CD4-positive, alpha-beta memory T cell (primary cell): ENCODE data around the gene AHI1. TPM values are rescaled to one million over a fixed set of nuclear protein-coding genes. Genes with fewer than 3 reads are reported as not detected.

ENCODE experiments used
- CTCF ChIA-PET: fragments of 350-600 bp; sonication (Branson Sonifier 250); formaldehyde crosslinking; loops from one replicate; lab custom pipeline; 2021; ENCODE audit warnings: inconsistent platforms; ENCODE audit not compliant: partially characterized antibody; lab: Charles Lee
- POLR2A ChIA-PET: fragments of 350-600 bp; sonication (Branson Sonifier 250); formaldehyde crosslinking; loops from one replicate; lab custom pipeline; 2021; ENCODE audit not compliant: partially characterized antibody; lab: Charles Lee
- DNase-seq, 5 donors: peaks; one replicate each; pipeline versions ENCODE4 v3.0.0 to v3.0.0-alpha.2; 2020 to 2022; ENCODE audit warnings: mixed read lengths in 1 of 5
- H3K27ac ChIP-seq: one replicate; pipeline ENCODE4 v1.7.0; 2013; ENCODE audit warnings: low read depth, low read length
- H3K27me3 ChIP-seq: 2 replicates; pipeline ENCODE4 v1.7.0; 2013; ENCODE audit warnings: mild to moderate bottlenecking, low read length, moderate library complexity; ENCODE audit not compliant: insufficient read depth
- H3K36me3 ChIP-seq: 2 replicates; pipeline ENCODE4 v1.7.0; 2013; ENCODE audit warnings: mild to moderate bottlenecking, low read length, moderate library complexity; ENCODE audit not compliant: insufficient read depth
- H3K4me1 ChIP-seq: 2 replicates; pipeline ENCODE4 v1.7.0; 2013; ENCODE audit warnings: mild to moderate bottlenecking, low read length, moderate library complexity; ENCODE audit not compliant: insufficient read depth
- H3K4me3 ChIP-seq, 2 donors: one replicate each; pipeline ENCODE4 v1.7.0; 2013; ENCODE audit warnings: low read length in 2 of 2, mild to moderate bottlenecking in 1 of 2
- H3K9me3 ChIP-seq, 2 donors: one replicate each; pipeline ENCODE4 v1.7.0; 2013; ENCODE audit warnings: low read length in 2 of 2, control low read depth in 1 of 2; ENCODE audit not compliant: control insufficient read depth in 1 of 2
- H3K27ac Mint-ChIP-seq, 7 donors: one replicate each; pipeline ENCODE4 v1.8.0; 2020 to 2021; ENCODE audit warnings: mixed read lengths in 7 of 7, mild to moderate bottlenecking in 6 of 7, inconsistent platforms in 3 of 7, moderate library complexity in 3 of 7
- H3K27me3 Mint-ChIP-seq, 2 donors: one replicate each; pipeline ENCODE4 v1.8.0; 2020 to 2021; ENCODE audit warnings: mixed read lengths in 2 of 2
- H3K36me3 Mint-ChIP-seq, 2 donors: one replicate each; pipeline ENCODE4 v1.8.0; 2020 to 2021; ENCODE audit warnings: mixed read lengths in 2 of 2, inconsistent platforms in 1 of 2, mild to moderate bottlenecking in 1 of 2
- H3K4me1 Mint-ChIP-seq, 4 donors: one replicate each; pipeline ENCODE4 v1.8.0; 2020 to 2021; ENCODE audit warnings: mixed read lengths in 4 of 4, mild to moderate bottlenecking in 1 of 4
- H3K4me3 Mint-ChIP-seq, 8 donors: one replicate each; pipeline ENCODE4 v1.8.0; 2020 to 2021; ENCODE audit warnings: mixed read lengths in 8 of 8, mild to moderate bottlenecking in 7 of 8, moderate library complexity in 6 of 8, inconsistent platforms in 3 of 8
- H3K9me3 Mint-ChIP-seq, 8 donors: one replicate each; pipeline ENCODE4 v1.8.0; 2020 to 2021; ENCODE audit warnings: mixed read lengths in 8 of 8, mild to moderate bottlenecking in 5 of 8, inconsistent platforms in 3 of 8, moderate library complexity in 1 of 8
- intact Hi-C: fragments of 100-400 bp; cut with micrococcal nuclease; formaldehyde crosslinking; loops from one replicate; pipeline ENCODE4 v1.15.1; 2023
- polyA plus RNA-seq, 2 donors: library from polyadenylated mRNA; unstranded; fragments of 300-500 nt; fragmentation: Illumina TruSeq; gene quantifications; one replicate each; pipeline ENCODE4 v1.2.3, GENCODE V29; 2021
- total RNA-seq, 2 experiments: library from RNA; stranded (reverse); gene quantifications; one replicate each; pipeline ENCODE4 v1.2.3, GENCODE V29; 2021

AHI1 gene
- total and polyA plus RNA-seq, 4 experiments from 2014 or later, result 0.59 to 12.8 (median 9.2) TPM

DNA sequence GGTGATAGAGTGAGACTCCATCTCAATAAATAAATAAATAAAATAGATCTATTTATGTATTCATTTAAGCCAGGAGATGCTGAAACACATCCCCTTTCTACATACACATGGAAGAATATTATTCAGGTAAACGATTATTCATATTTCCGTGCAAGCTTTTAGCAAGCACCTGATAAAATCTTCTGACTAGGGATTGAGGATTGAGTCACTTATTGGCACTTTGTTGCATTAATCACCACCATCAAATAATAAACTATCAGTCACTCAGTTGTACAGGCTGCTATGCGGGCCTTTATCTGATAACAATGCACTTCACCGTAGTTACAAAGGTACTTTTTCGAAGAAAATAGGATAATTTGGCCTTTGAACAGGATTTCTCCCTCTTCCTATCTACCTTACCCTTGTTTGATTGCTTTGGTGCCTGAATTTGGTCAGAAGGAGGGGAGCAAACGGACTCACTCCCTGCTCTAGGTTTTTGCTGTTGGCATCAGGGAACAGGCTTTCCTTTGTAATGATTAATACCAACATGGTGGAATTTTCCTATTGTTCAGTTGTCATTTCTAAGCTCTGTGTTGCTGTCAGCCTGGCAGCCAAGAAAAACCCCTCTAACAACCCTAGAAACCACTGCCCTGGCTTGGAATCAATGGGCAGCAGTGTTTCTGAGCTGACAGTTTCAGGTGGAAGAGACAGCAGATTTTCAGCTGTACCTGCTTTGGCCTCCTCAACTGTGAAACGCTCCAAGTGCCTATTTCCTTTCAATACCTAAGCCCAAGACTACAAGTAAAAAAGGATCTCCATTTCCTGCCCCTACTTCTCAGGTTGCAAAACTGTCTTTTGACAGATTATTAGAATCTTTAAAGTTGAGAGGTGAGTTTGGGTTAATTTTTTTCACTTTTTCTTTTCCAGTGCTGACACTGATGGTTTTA, 253.4 kb downstream of the AHI1 start:
- no peak overlapping the region for H3K27ac Mint-ChIP-seq
- no peaks in the 10 kb centered on the region for H3K4me1 ChIP-seq
- H3K9me3 ChIP-seq, result no peaks in the 10 kb centered on the region
- POLR2A ChIA-PET, result no interaction called here
- CTCF ChIA-PET, result no interaction called here
- intact Hi-C loops, result no loop called here
- no peak overlapping the region for H3K27ac ChIP-seq
- H3K4me3 ChIP-seq, result no peak overlapping the region
- H3K36me3 ChIP-seq, result no peaks in the 10 kb centered on the region
- H3K27me3 Mint-ChIP-seq, result no peaks in the 10 kb centered on the region
- no peak for DNase-seq
- no peak overlapping the region for H3K4me3 Mint-ChIP-seq
- peaks cover 0 to 2% (median 0%) of the 10 kb centered on the region in 8 donors for H3K9me3 Mint-ChIP-seq
- no peaks in the 10 kb centered on the region for H3K36me3 Mint-ChIP-seq
- no peaks in the 10 kb centered on the region for H3K4me1 Mint-ChIP-seq
- no peaks in the 10 kb centered on the region for H3K27me3 ChIP-seq

DNA sequence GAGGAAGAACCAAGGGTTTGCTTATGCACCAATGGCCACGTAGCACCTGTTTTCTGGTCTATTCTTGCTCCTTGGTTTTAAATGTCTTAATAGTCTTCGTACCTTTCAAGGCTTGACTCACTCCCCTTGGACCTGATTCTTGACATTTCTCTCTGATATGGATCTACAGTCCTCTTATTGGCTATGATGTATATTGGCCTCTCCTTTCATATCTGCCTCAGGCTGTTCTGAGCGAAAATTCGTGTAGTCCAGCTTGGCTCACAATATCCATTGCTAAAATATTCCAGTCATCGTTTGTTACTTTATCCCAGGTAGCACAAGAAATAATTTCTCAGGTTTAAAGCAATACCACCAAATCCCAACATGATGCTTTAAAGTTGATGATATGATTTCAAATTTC, 256.8 kb downstream of the AHI1 start:
- ChIA-PET CTCF (interaction anchor here (0.9 kb wide), 1 partner anchor 13 kb away, joined by 4 read pairs; no protein-coding TSS in a partner anchor), POLR2A (no interaction called here)
- Mint-ChIP-seq H3K4me1 (peaks cover 0 to 6% (median 5%) of the 10 kb centered on the region in 4 donors), H3K36me3 (no peaks in the 10 kb centered on the region), H3K4me3 (no peak overlapping the region), H3K9me3 (peaks cover 0 to 2% (median 0%) of the 10 kb centered on the region in 8 donors), H3K27me3 (no peaks in the 10 kb centered on the region), H3K27ac (no peak overlapping the region)
- Histone ChIP-seq H3K36me3 (no peaks in the 10 kb centered on the region), H3K9me3 (no peaks in the 10 kb centered on the region), H3K4me3 (no peak overlapping the region), H3K27ac (no peak overlapping the region), H3K27me3 (no peaks in the 10 kb centered on the region), H3K4me1 (peaks cover 9% of the 10 kb centered on the region)
- DNase-seq, result no peak
- intact Hi-C loops, result no loop called here

DNA sequence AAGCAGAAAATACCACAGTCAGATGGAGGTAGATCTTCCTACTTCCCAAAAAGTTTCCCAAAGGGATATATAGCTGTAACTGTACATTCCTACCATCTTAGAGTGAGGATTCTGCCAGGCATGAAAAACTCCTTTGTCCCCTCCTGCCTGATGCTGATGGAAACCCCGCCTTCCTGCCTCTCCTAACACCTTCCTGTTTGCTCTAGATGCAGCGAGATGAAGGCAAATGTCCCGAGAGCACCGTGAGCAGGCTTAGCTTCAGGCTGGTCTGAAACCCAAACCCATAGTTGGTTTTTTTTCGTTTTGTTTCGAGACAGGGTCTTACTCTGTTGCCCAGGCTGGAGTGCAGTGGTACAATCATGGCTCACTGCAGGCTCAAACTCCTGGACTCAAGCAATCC, 260.8 kb downstream of the AHI1 start:
- DNase-seq, result no peak
- POLR2A ChIA-PET, result no interaction called here
- no peaks in the 10 kb centered on the region for H3K36me3 Mint-ChIP-seq
- peaks cover 0 to 6% (median 5%) of the 10 kb centered on the region in 4 donors for H3K4me1 Mint-ChIP-seq
- peak overlapping the region in 1 of 7 donors; percentile 87 for H3K27ac Mint-ChIP-seq
- H3K4me3 ChIP-seq, result no peak overlapping the region
- H3K27ac ChIP-seq, result no peak overlapping the region
- H3K4me1 ChIP-seq, result peaks cover 10% of the 10 kb centered on the region
- CTCF ChIA-PET, result no interaction called here
- H3K9me3 ChIP-seq, result no peaks in the 10 kb centered on the region
- no peaks in the 10 kb centered on the region for H3K27me3 Mint-ChIP-seq
- no peaks in the 10 kb centered on the region for H3K27me3 ChIP-seq
- intact Hi-C loops, result no loop called here
- peaks cover 0 to 2% (median 0%) of the 10 kb centered on the region in 8 donors for H3K9me3 Mint-ChIP-seq
- no peaks in the 10 kb centered on the region for H3K36me3 ChIP-seq
- no peak overlapping the region for H3K4me3 Mint-ChIP-seq

DNA sequence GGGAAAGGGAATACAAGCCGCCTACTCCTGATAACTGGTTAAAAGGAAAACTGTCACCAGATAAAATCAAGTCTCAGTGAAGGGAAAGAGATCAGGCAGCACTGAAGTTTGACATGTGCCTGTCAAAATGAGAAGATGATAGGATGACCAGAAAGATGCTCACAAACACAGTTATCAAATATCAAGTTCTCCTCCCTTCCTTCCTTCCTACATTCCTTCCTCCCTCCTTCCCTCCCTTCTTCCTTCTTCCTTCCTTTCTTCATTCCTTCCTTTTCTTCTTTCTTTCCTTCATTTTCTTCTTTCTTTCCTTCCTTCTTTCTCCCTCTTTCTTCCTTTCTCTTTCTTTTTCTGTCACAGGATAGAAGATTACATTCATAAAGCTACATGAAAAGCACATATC, 261.2 kb downstream of the AHI1 start:
- H3K4me3 ChIP-seq, result no peak overlapping the region
- Mint-ChIP-seq H3K27me3 (no peaks in the 10 kb centered on the region), H3K9me3 (peaks cover 0 to 2% (median 0%) of the 10 kb centered on the region in 8 donors), H3K4me1 (peaks cover 0 to 7% (median 6%) of the 10 kb centered on the region in 4 donors), H3K36me3 (no peaks in the 10 kb centered on the region), H3K4me3 (no peak overlapping the region), H3K27ac (peak overlapping the region in 2 of 7 donors; percentile 24 to 87)
- CTCF ChIA-PET, result no interaction called here
- no peaks in the 10 kb centered on the region for H3K27me3 ChIP-seq
- intact Hi-C loops, result no loop called here
- H3K36me3 ChIP-seq, result no peaks in the 10 kb centered on the region
- H3K9me3 ChIP-seq, result no peaks in the 10 kb centered on the region
- DNase-seq, result no peak
- no peak overlapping the region for H3K27ac ChIP-seq
- POLR2A ChIA-PET, result no interaction called here
- peaks cover 14% of the 10 kb centered on the region for H3K4me1 ChIP-seq

DNA sequence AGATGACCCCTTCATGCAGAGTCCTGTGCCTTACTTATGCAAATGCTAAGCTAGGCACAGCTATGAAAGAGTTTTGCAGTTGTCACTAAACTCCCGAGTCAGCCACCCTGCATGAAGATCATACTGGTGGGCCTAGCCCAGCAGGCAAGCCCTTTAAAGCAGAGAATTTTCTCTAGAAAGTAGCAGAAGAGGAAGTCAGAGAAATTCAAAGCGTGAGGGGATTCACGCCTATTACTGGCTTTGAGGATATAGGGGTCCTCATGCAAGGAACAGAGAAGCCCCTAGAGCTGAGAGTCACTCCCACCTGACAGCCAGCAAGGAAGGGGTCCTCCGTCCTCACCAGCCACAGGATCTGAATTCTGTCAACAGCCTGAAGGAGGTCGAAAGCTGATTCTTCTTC, 261.8 kb downstream of the AHI1 start:
- Mint-ChIP-seq H3K27ac (no peak overlapping the region), H3K4me3 (no peak overlapping the region), H3K9me3 (peaks cover 0 to 2% (median 0%) of the 10 kb centered on the region in 8 donors), H3K36me3 (no peaks in the 10 kb centered on the region), H3K27me3 (no peaks in the 10 kb centered on the region), H3K4me1 (peaks cover 0 to 9% (median 6%) of the 10 kb centered on the region in 4 donors)
- intact Hi-C loops, result no loop called here
- Histone ChIP-seq H3K36me3 (no peaks in the 10 kb centered on the region), H3K27me3 (no peaks in the 10 kb centered on the region), H3K4me1 (peaks cover 16% of the 10 kb centered on the region), H3K9me3 (no peaks in the 10 kb centered on the region), H3K4me3 (no peak overlapping the region), H3K27ac (no peak overlapping the region)
- POLR2A ChIA-PET, result no interaction called here
- DNase-seq, result no peak
- CTCF ChIA-PET, result interaction anchor here (1.1 kb wide), 1 partner anchor 26 kb away, joined by 3 read pairs; no protein-coding TSS in a partner anchor

DNA sequence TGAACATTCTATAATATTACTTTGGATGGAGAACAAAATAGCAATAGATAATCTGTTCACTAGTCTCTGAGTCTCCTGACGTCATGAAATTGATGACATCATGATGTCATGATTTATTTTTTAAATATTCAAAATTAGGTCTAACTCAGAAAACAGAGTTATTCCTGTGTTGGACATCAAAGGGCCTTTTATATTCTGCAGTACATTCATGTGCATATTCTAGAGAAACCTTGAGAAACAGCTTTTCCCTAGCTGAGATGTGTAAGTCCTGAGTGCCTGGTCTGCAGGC, 263.1 kb downstream of the AHI1 start:
- no peaks in the 10 kb centered on the region for H3K27me3 ChIP-seq
- H3K4me3 Mint-ChIP-seq, result no peak overlapping the region
- H3K9me3 ChIP-seq, result no peaks in the 10 kb centered on the region
- no peak overlapping the region for H3K27ac ChIP-seq
- ChIA-PET POLR2A (no interaction called here), CTCF (no interaction called here)
- H3K36me3 ChIP-seq, result no peaks in the 10 kb centered on the region
- no peak for DNase-seq
- no peaks in the 10 kb centered on the region for H3K36me3 Mint-ChIP-seq
- intact Hi-C loops, result no loop called here
- H3K27me3 Mint-ChIP-seq, result no peaks in the 10 kb centered on the region
- H3K4me1 Mint-ChIP-seq, result peaks cover 0 to 9% (median 6%) of the 10 kb centered on the region in 4 donors
- no peak overlapping the region for H3K4me3 ChIP-seq
- H3K9me3 Mint-ChIP-seq, result peaks cover 0 to 2% (median 0%) of the 10 kb centered on the region in 8 donors
- H3K4me1 ChIP-seq, result peaks cover 16% of the 10 kb centered on the region
- H3K27ac Mint-ChIP-seq, result no peak overlapping the region

DNA sequence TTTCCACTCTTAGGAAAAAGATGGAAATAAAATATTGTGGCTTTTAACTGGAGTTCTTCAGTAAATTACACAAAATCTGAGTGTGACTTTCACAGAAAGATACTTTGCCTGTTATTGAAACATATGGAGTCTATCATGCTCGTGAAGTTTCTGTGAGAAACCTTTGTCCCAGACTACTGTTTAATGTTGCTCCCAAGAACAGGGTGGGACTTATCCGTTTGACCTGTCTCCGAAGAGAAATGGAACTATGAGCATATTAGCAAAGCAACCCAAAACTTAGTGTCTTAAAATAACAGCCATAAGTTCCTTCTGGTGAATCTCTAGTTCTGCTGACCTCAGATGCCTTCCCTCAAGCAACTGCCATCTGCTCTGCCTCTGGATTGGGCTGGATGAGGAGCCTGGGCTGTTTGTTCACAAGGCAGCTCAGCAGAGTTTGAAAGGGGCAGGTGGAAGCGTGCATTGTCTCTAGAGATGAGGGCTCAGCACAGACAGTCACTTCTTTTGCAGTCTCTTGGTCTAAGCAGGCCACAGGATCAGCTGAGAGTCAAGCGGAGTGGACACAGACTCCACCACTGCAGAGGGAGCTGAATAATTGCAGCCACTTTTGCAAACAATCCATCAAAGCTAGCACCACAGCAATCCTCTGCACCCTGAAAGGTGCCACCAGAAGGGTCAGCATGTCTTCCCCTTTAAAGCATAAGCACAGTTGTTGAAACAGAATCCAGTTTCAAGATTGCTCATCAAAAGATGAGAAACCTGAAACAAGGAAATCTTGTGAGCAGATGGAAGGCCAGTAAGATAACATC, 263.7 kb downstream of the AHI1 start:
- no peak for DNase-seq
- POLR2A ChIA-PET, result no interaction called here
- Histone ChIP-seq H3K9me3 (no peaks in the 10 kb centered on the region), H3K27me3 (no peaks in the 10 kb centered on the region), H3K4me3 (no peak overlapping the region), H3K27ac (no peak overlapping the region), H3K4me1 (peaks cover 16% of the 10 kb centered on the region), H3K36me3 (no peaks in the 10 kb centered on the region)
- Mint-ChIP-seq H3K4me1 (peaks cover 0 to 9% (median 6%) of the 10 kb centered on the region in 4 donors), H3K4me3 (no peak overlapping the region), H3K36me3 (no peaks in the 10 kb centered on the region), H3K27ac (no peak overlapping the region), H3K27me3 (no peaks in the 10 kb centered on the region), H3K9me3 (no peaks in the 10 kb centered on the region)
- intact Hi-C loops, result no loop called here
- CTCF ChIA-PET, result no interaction called here
